ENCODE data around the gene TAF12. TPM values are rescaled to one million over a fixed set of nuclear protein-coding genes. Genes with fewer than 3 reads are reported as not detected.
"Not testable (repeated sequence)": the region's sequence is repeated elsewhere in the genome, so short reads cannot be mapped to it uniquely, and the experiment has no call there.

TAF12 gene
- total RNA-seq, 1 experiment from 2014 or later: 33.9 TPM

DNA sequence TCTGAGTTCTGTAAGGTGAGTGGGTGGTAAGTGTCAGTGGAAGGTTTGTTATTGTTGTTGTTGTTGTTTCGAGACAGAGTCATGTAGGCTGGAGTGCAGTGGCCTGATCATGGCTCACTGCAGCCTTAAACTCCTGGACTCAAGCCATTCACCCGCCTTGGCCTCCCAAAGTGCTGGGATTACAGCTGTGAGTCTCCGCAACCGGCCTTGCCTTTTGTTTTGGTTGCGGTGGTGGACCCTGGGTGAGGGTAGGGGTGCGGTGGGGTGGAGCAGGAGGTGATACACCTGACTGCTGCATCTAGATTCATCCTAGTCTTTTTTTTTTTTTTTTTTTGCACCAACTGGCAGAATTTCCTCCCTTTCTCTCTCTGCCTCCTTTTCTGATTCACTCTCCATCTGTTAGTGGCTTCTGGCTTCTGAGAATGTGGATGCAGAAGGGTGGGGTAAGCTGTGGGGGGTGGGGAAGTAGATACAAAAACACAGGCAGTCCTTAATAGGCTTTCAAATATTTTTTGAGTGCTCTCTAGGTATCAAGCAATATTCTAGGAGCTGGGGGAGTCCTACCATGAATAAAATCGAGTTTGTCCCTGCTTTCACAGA lies 21.1 kb upstream of the TAF12 start:
- ChIA-PET CTCF (no interaction called here), POLR2A (no interaction called here)
- Histone ChIP-seq H3K27ac (ENCODE audit: low read length) (no peak overlapping the region), H3K4me1 (ENCODE audit: control insufficient read depth, insufficient read depth, low read length) (peaks cover 7% of the 10 kb centered on the region), H3K4me3 (ENCODE audit: low read depth in 2 of 2, low read length in 2 of 2) (no peak overlapping the region), H3K36me3 (ENCODE audit: control insufficient read depth, insufficient read depth, low read length) (no peaks in the 10 kb centered on the region; the same call in 1 of the 2 replicates), H3K9me3 (ENCODE audit: control insufficient read depth, insufficient read depth, low read depth, low read length) (no peaks in the 10 kb centered on the region), H3K27me3 (ENCODE audit: control insufficient read depth, insufficient read depth, low read length) (no peaks in the 10 kb centered on the region)
- BruUV-seq (replicated peaks): no TSS peak
- DNase-seq (ENCODE audit: low read depth, low spot score): no peak
- no peak for ATAC-seq
- intact Hi-C loops (cut with micrococcal nuclease; ENCODE audit: unreplicated experiment): no loop called here
- in situ Hi-C loops (cut with HindIII; ENCODE audit: low pct_unique_long_range_greater_than_20kb, low sequenced_read_pairs): no loop called here
- TF ChIP-seq TCF7L2 (IDR thresholded peaks at IDR 0.05; ENCODE audit: low read depth, low read length) (no peak), POLR2AphosphoS5 (IDR thresholded peaks at IDR 0.05; ENCODE audit: low read depth, low read length) (no peak), SIN3A (IDR thresholded peaks at IDR 0.05; ENCODE audit: borderline replicate concordance, insufficient read depth, low read depth, low read length) (no peak)
- TF ChIP-seq, protein P1, sequence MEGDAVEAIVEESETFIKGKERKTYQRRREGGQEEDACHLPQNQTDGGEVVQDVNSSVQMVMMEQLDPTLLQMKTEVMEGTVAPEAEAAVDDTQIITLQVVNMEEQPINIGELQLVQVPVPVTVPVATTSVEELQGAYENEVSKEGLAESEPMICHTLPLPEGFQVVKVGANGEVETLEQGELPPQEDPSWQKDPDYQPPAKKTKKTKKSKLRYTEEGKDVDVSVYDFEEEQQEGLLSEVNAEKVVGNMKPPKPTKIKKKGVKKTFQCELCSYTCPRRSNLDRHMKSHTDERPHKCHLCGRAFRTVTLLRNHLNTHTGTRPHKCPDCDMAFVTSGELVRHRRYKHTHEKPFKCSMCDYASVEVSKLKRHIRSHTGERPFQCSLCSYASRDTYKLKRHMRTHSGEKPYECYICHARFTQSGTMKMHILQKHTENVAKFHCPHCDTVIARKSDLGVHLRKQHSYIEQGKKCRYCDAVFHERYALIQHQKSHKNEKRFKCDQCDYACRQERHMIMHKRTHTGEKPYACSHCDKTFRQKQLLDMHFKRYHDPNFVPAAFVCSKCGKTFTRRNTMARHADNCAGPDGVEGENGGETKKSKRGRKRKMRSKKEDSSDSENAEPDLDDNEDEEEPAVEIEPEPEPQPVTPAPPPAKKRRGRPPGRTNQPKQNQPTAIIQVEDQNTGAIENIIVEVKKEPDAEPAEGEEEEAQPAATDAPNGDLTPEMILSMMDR (IDR thresholded peaks at IDR 0.05): no peak
- TF ChIP-seq, protein P2, sequence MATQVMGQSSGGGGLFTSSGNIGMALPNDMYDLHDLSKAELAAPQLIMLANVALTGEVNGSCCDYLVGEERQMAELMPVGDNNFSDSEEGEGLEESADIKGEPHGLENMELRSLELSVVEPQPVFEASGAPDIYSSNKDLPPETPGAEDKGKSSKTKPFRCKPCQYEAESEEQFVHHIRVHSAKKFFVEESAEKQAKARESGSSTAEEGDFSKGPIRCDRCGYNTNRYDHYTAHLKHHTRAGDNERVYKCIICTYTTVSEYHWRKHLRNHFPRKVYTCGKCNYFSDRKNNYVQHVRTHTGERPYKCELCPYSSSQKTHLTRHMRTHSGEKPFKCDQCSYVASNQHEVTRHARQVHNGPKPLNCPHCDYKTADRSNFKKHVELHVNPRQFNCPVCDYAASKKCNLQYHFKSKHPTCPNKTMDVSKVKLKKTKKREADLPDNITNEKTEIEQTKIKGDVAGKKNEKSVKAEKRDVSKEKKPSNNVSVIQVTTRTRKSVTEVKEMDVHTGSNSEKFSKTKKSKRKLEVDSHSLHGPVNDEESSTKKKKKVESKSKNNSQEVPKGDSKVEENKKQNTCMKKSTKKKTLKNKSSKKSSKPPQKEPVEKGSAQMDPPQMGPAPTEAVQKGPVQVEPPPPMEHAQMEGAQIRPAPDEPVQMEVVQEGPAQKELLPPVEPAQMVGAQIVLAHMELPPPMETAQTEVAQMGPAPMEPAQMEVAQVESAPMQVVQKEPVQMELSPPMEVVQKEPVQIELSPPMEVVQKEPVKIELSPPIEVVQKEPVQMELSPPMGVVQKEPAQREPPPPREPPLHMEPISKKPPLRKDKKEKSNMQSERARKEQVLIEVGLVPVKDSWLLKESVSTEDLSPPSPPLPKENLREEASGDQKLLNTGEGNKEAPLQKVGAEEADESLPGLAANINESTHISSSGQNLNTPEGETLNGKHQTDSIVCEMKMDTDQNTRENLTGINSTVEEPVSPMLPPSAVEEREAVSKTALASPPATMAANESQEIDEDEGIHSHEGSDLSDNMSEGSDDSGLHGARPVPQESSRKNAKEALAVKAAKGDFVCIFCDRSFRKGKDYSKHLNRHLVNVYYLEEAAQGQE (IDR thresholded peaks at IDR 0.05; ENCODE audit: insufficient read depth in 1 of 2, low read depth in 2 of 2, low read length in 1 of 2): no peak

DNA sequence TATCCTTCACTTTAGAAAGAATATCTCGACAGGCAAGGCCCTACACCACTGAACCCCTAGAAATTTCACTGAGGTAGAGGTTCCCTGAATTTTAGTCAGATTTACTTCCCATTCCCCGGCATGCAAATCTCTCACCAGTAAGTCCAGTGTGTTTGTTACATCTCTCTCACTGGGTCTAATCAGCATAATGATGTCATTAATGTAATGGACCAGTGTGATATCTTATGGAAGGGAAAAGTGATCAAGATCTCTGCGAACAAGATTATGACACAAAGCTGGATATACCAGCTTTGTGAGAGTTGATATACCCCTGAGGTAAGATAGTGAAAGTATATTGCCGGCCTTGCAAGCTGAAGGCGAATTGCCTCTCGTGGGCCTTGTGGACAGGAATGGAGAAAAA lies 13.5 kb upstream of the TAF12 start:
- DNase-seq (ENCODE audit: low read depth, low spot score) (no peak), ATAC-seq (no peak)
- Histone ChIP-seq H3K4me1 (ENCODE audit: control insufficient read depth, insufficient read depth, low read length) (no peaks in the 10 kb centered on the region), H3K27ac (ENCODE audit: low read length) (no peak overlapping the region), H3K27me3 (ENCODE audit: control insufficient read depth, insufficient read depth, low read length) (no peaks in the 10 kb centered on the region), H3K9me3 (ENCODE audit: control insufficient read depth, insufficient read depth, low read depth, low read length) (no peaks in the 10 kb centered on the region), H3K4me3 (ENCODE audit: low read depth in 2 of 2, low read length in 2 of 2) (no peak overlapping the region), H3K36me3 (ENCODE audit: control insufficient read depth, insufficient read depth, low read length) (no peaks in the 10 kb centered on the region)
- in situ Hi-C loops (cut with HindIII; ENCODE audit: low pct_unique_long_range_greater_than_20kb, low sequenced_read_pairs): no loop called here
- CTCF ChIA-PET: no interaction called here
- intact Hi-C loops (cut with micrococcal nuclease; ENCODE audit: unreplicated experiment): no loop called here
- no peak for TF ChIP-seq SIN3A (IDR thresholded peaks at IDR 0.05; ENCODE audit: borderline replicate concordance, insufficient read depth, low read depth, low read length)
- TF ChIP-seq TCF7L2 (IDR thresholded peaks at IDR 0.05; ENCODE audit: low read depth, low read length): no peak
- TF ChIP-seq POLR2AphosphoS5 (IDR thresholded peaks at IDR 0.05; ENCODE audit: low read depth, low read length): no peak
- TF ChIP-seq, protein P1 (IDR thresholded peaks at IDR 0.05): no peak
- TF ChIP-seq, protein P2 (IDR thresholded peaks at IDR 0.05; ENCODE audit: insufficient read depth in 1 of 2, low read depth in 2 of 2, low read length in 1 of 2): no peak
- POLR2A ChIA-PET: no interaction called here
- no TSS peak for BruUV-seq (replicated peaks)

DNA sequence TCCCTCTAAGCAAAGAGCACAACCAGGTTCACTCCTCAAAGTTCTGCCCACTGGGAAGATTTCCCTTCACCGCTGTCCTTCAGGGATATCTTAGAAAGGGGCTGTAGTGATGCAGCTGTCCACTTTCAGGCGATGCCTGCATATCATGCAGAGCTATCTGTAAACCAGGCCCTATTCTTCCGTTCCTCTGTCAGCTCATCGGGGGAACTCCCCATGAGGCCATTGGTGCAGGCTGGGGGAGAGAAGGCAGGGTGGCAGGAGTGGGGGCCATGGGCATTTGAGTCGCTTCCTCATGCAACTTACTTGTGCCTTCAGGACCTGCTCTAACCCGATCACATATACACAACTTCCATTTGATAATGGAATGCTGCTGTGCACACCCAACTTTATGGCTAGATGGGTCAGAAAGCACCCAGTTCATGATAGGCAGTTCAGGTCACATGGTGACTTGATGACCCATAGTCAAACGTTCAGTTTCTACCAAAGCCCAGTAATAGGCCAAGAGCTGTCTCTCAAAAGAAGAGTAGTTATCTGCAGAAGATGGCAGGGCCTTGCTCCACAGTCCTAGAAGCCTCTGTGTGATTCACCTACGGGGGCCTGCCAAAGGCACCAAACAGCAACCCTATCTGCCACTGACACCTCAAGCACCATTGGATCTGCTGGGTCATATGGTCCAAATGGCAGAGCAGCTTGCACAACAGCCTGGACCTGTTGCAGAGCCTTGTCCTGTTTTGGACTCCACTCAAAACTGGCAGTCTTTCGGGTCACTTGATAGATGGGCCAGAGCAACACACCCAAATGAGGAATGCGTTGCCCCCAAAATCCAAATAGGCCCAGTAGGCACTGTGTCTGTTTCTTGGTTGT lies 12.8 kb upstream of the TAF12 start:
- H3K36me3 ChIP-seq (ENCODE audit: control insufficient read depth, insufficient read depth, low read length); H3K27ac ChIP-seq (ENCODE audit: low read length); BruUV-seq (replicated peaks); H3K9me3 ChIP-seq (ENCODE audit: control insufficient read depth, insufficient read depth, low read depth, low read length); CTCF ChIA-PET; H3K4me1 ChIP-seq (ENCODE audit: control insufficient read depth, insufficient read depth, low read length); intact Hi-C loops (cut with micrococcal nuclease; ENCODE audit: unreplicated experiment); DNase-seq (ENCODE audit: low read depth, low spot score); H3K27me3 ChIP-seq (ENCODE audit: control insufficient read depth, insufficient read depth, low read length); in situ Hi-C loops (cut with HindIII; ENCODE audit: low pct_unique_long_range_greater_than_20kb, low sequenced_read_pairs); ATAC-seq; H3K4me3 ChIP-seq (ENCODE audit: low read depth in 2 of 2, low read length in 2 of 2): not testable (repeated sequence)
- POLR2A ChIA-PET: interaction anchor here (0.6 kb wide), 1 partner anchor 12 kb away, joined by 11 read pairs; no protein-coding TSS in a partner anchor

Measured in Panc1 (cell line).